ENCODE data around the gene SLC2A9. TPM values are rescaled to one million over a fixed set of nuclear protein-coding genes. Genes with fewer than 3 reads are reported as not detected.

Gene SLC2A9
- total and polyA plus RNA-seq, 7 donors = 0.92 to 6.7 (median 5.2) TPM; not detected in 1

GRCh38 chr4:9962611-9963314 is 58.5 kb downstream of the SLC2A9 start:
- Histone ChIP-seq H3K4me1 (no peaks in the 10 kb centered on the region), H3K4me3 (no peak overlapping the region), H3K27me3 (no peaks in the 10 kb centered on the region), H3K36me3 (no peaks in the 10 kb centered on the region), H3K9me3 (peaks cover 0 to 3% (median 0%) of the 10 kb centered on the region in 4 donors), H3K27ac (no peak overlapping the region)
- WGBS, 2 donors = 83 to 95% methylated on average over 5 of the region's 5 CpGs
- TF ChIP-seq POLR2AphosphoS5 (IDR thresholded peaks at IDR 0.05) (no peak), EP300 (IDR thresholded peaks at IDR 0.05) (no peak), POLR2A (IDR thresholded peaks at IDR 0.05) (no peak), CTCF (IDR thresholded peaks at IDR 0.05) (no peak)
- intact Hi-C loops (cut with DNase I) = no loop called here
- DNase-seq = no peak

GRCh38 chr4:9954468-9954867 is 66.8 kb downstream of the SLC2A9 start:
- Histone ChIP-seq H3K27me3 (no peaks in the 10 kb centered on the region), H3K4me3 (no peak overlapping the region), H3K9me3 (no peaks in the 10 kb centered on the region), H3K4me1 (no peaks in the 10 kb centered on the region), H3K27ac (no peak overlapping the region), H3K36me3 (no peaks in the 10 kb centered on the region)
- no peak for TF ChIP-seq POLR2AphosphoS5 (IDR thresholded peaks at IDR 0.05)
- no peak for TF ChIP-seq EP300 (IDR thresholded peaks at IDR 0.05)
- no peak for TF ChIP-seq CTCF (IDR thresholded peaks at IDR 0.05)
- TF ChIP-seq POLR2A (IDR thresholded peaks at IDR 0.05) = no peak
- DNase-seq = no peak
- 82 to 98% methylated on average over 3 of the region's 3 CpGs for WGBS, 2 donors
- intact Hi-C loops (cut with DNase I) = no loop called here

- no peaks in the 10 kb centered on the region for H3K4me1 ChIP-seq
- no peaks in the 10 kb centered on the region for H3K27me3 ChIP-seq
- WGBS, 2 donors = 95 to 97% methylated on average over 4 of the region's 4 CpGs
- intact Hi-C loops (cut with DNase I) = no loop called here
- H3K4me3 ChIP-seq = no peak overlapping the region
- H3K9me3 ChIP-seq = no peaks in the 10 kb centered on the region
- no peak for TF ChIP-seq EP300 (IDR thresholded peaks at IDR 0.05)
- TF ChIP-seq POLR2A (IDR thresholded peaks at IDR 0.05) = no peak
- TF ChIP-seq CTCF (IDR thresholded peaks at IDR 0.05) = no peak
- TF ChIP-seq POLR2AphosphoS5 (IDR thresholded peaks at IDR 0.05) = no peak
- H3K36me3 ChIP-seq = no peaks in the 10 kb centered on the region
- H3K27ac ChIP-seq = no peak overlapping the region
- DNase-seq = no peak
Observed at GRCh38 chr4:9953089-9953488, 68.2 kb downstream of the SLC2A9 start.

- Histone ChIP-seq H3K27me3 (no peaks in the 10 kb centered on the region), H3K36me3 (no peaks in the 10 kb centered on the region), H3K9me3 (no peaks in the 10 kb centered on the region), H3K27ac (no peak overlapping the region), H3K4me3 (no peak overlapping the region), H3K4me1 (no peaks in the 10 kb centered on the region)
- no peak for DNase-seq
- intact Hi-C loops (cut with DNase I) = no loop called here
- TF ChIP-seq CTCF (IDR thresholded peaks at IDR 0.05) (no peak), EP300 (IDR thresholded peaks at IDR 0.05) (no peak)
- WGBS, 2 donors = 77 to 91% methylated on average over 8 of the region's 8 CpGs
Observed at GRCh38 chr4:9952415-9952950, 68.8 kb downstream of the SLC2A9 start.

- H3K9me3 ChIP-seq = no peaks in the 10 kb centered on the region
- H3K36me3 ChIP-seq = no peaks in the 10 kb centered on the region
- TF ChIP-seq POLR2A (IDR thresholded peaks at IDR 0.05) (no peak), POLR2AphosphoS5 (IDR thresholded peaks at IDR 0.05) (no peak), EP300 (IDR thresholded peaks at IDR 0.05) (no peak), CTCF (IDR thresholded peaks at IDR 0.05) (no peak)
- WGBS, 2 donors = 93 to 94% methylated on average over 2 of the region's 2 CpGs
- no peaks in the 10 kb centered on the region for H3K27me3 ChIP-seq
- H3K4me1 ChIP-seq = no peaks in the 10 kb centered on the region
- H3K4me3 ChIP-seq = no peak overlapping the region
- intact Hi-C loops (cut with DNase I) = no loop called here
- H3K27ac ChIP-seq = no peak overlapping the region
- DNase-seq = no peak
Observed at GRCh38 chr4:9949573-9949972, 71.7 kb downstream of the SLC2A9 start.
